HEK293 (cell line): Measurements from ENCODE around the gene NUAK1.
A peak's percentile ranks its signal among the peaks of the same experiment; 100 is the strongest.

Source experiments
- CTCF ChIA-PET: fragments of 350-600 bp; formaldehyde crosslinking; extraction: SDS; loops from one replicate; lab custom pipeline; 2021; ENCODE audit warnings: antibody characterized with exemption; lab: Yijun Ruan, JAX
- POLR2A ChIA-PET: fragments of 300-600 bp; formaldehyde crosslinking; extraction: SDS; loops from one replicate; lab custom pipeline; 2020; ENCODE audit warnings: antibody characterized with exemption, inconsistent platforms; lab: Yijun Ruan, JAX
- H3K27ac ChIP-seq: fragments of 200-500 bp; sonication (Bioruptor generic); 2 replicates; pipeline ENCODE4 v1.5.1; 2014; ENCODE audit warnings: low read depth, low read length, control low read depth, inconsistent platforms; ENCODE audit errors: extremely low read depth
- H3K36me3 ChIP-seq, 2 experiments: fragments of 200-500 bp in 1 of 2; sonication (Bioruptor generic) in 1 of 2; 1 replicate in 1 of 2; 2 replicates in 1 of 2; pipeline ENCODE4 v1.5.1; 2014 to 2017; ENCODE audit warnings: inconsistent platforms in 2 of 2, low read length in 2 of 2; ENCODE audit not compliant: control insufficient read depth in 2 of 2, insufficient read depth in 1 of 2
- H3K4me1 ChIP-seq: fragments of 200-500 bp; sonication (Bioruptor generic); 2 replicates; pipeline ENCODE4 v1.5.1; 2014; ENCODE audit warnings: mild to moderate bottlenecking, low read length, inconsistent platforms; ENCODE audit not compliant: control insufficient read depth, insufficient read depth
- H3K4me3 ChIP-seq: 2 replicates; pipeline ENCODE4 v1.5.1; 2011; ENCODE audit warnings: low read depth, mild to moderate bottlenecking, control low read depth, low read length, moderate library complexity
- H3K9me3 ChIP-seq: fragments of 200-500 bp; sonication (Bioruptor generic); 2 replicates; pipeline ENCODE4 v1.5.1; 2014; ENCODE audit warnings: low read depth, low read length, inconsistent platforms; ENCODE audit not compliant: control insufficient read depth, insufficient read depth
- BCL6B ChIP-seq: fragments of 450-650 bp; formaldehyde crosslinking; IDR thresholded peaks from 2 replicates; pipeline ENCODE4 v1.5.1; 2017; ENCODE audit warnings: missing biosample characterization, missing genetic modification characterization
- EGR2 ChIP-seq: fragments of 450-650 bp; formaldehyde crosslinking; IDR thresholded peaks from 2 replicates; pipeline ENCODE4 v1.5.1; 2016; ENCODE audit warnings: low read depth, missing biosample characterization, missing genetic modification characterization
- FEZF1 ChIP-seq: fragments of 450-650 bp; formaldehyde crosslinking; IDR thresholded peaks from 2 replicates; pipeline ENCODE4 v1.5.1; 2016; ENCODE audit warnings: missing biosample characterization, missing genetic modification characterization
- GFI1B ChIP-seq: fragments of 450-650 bp; formaldehyde crosslinking; IDR thresholded peaks from 2 replicates; pipeline ENCODE4 v1.5.1; 2016; ENCODE audit warnings: missing biosample characterization, missing genetic modification characterization
- GLIS2 ChIP-seq: fragments of 450-650 bp; formaldehyde crosslinking; IDR thresholded peaks from 2 replicates; pipeline ENCODE4 v1.5.1; 2016; ENCODE audit warnings: missing biosample characterization, missing genetic modification characterization
- HOXA7 ChIP-seq: sonication (generic); formaldehyde crosslinking; IDR thresholded peaks from 2 replicates; pipeline ENCODE4 v1.8.1; 2022; ENCODE audit warnings: missing genetic modification reagents, borderline replicate concordance
- IKZF3 ChIP-seq: fragments of 450-650 bp; IDR thresholded peaks from 2 replicates; pipeline ENCODE4 v1.5.0; 2018; ENCODE audit warnings: missing biosample characterization, mild to moderate bottlenecking, missing genetic modification characterization, moderate library complexity
- KLF10 ChIP-seq: fragments of 450-650 bp; IDR thresholded peaks from 2 replicates; pipeline ENCODE4 v1.5.1; 2018; ENCODE audit warnings: missing biosample characterization, mild to moderate bottlenecking, missing genetic modification characterization
- KLF16 ChIP-seq: fragments of 450-650 bp; formaldehyde crosslinking; IDR thresholded peaks from 2 replicates; pipeline ENCODE4 v1.5.1; 2017; ENCODE audit warnings: missing biosample characterization, missing genetic modification characterization
- OSR2 ChIP-seq: fragments of 450-650 bp; formaldehyde crosslinking; IDR thresholded peaks from 2 replicates; pipeline ENCODE4 v1.5.1; 2016; ENCODE audit warnings: missing biosample characterization, missing genetic modification characterization
- PRDM6 ChIP-seq: fragments of 450-650 bp; formaldehyde crosslinking; IDR thresholded peaks from 2 replicates; pipeline ENCODE4 v1.5.1; 2017; ENCODE audit warnings: missing biosample characterization, missing genetic modification characterization
- REST ChIP-seq: fragments of 450-650 bp; formaldehyde crosslinking; IDR thresholded peaks from 2 replicates; pipeline ENCODE4 v1.5.1; 2016; ENCODE audit warnings: missing biosample characterization, missing genetic modification characterization
- SETDB1 ChIP-seq: IDR thresholded peaks from one replicate; pipeline ENCODE4 v1.6.1; 2017; ENCODE audit warnings: mild to moderate bottlenecking, low read length, moderate library complexity, mixed read lengths; ENCODE audit not compliant: insufficient read length
- SP2 ChIP-seq: fragments of 450-650 bp; formaldehyde crosslinking; IDR thresholded peaks from 2 replicates; pipeline ENCODE4 v1.5.1; 2016; ENCODE audit warnings: missing biosample characterization, missing genetic modification characterization
- TCF7L2 ChIP-seq: IDR thresholded peaks from 2 replicates; pipeline ENCODE4 v1.6.1; 2011; ENCODE audit warnings: low read depth, mild to moderate bottlenecking, inconsistent platforms, low read length, moderate library complexity, borderline replicate concordance
- YY1 ChIP-seq: fragments of 450-650 bp; formaldehyde crosslinking; IDR thresholded peaks from 2 replicates; pipeline ENCODE4 v1.5.1; 2018; ENCODE audit warnings: missing biosample characterization, missing genetic modification characterization
- YY2 ChIP-seq: fragments of 450-650 bp; formaldehyde crosslinking; IDR thresholded peaks from 2 replicates; pipeline ENCODE4 v1.5.1; 2016; ENCODE audit warnings: missing biosample characterization, missing genetic modification characterization
- ZBTB8A ChIP-seq: fragments of 450-650 bp; formaldehyde crosslinking; IDR thresholded peaks from 2 replicates; pipeline ENCODE4 v1.5.1; 2016; ENCODE audit warnings: missing biosample characterization, missing genetic modification characterization
- ZIC2 ChIP-seq: fragments of 450-650 bp; formaldehyde crosslinking; IDR thresholded peaks from 2 replicates; pipeline ENCODE4 v1.5.1; 2016; ENCODE audit warnings: missing biosample characterization, missing genetic modification characterization
- ZNF140 ChIP-seq: fragments of 450-650 bp; formaldehyde crosslinking; IDR thresholded peaks from 2 replicates; pipeline ENCODE4 v1.5.1; 2016; ENCODE audit warnings: missing biosample characterization, missing genetic modification characterization
- ZNF174 ChIP-seq: fragments of 450-650 bp; formaldehyde crosslinking; IDR thresholded peaks from 2 replicates; pipeline ENCODE4 v1.5.0; 2017; ENCODE audit warnings: missing biosample characterization, mild to moderate bottlenecking, missing genetic modification characterization
- ZNF214 ChIP-seq: fragments of 450-650 bp; formaldehyde crosslinking; IDR thresholded peaks from 2 replicates; pipeline ENCODE4 v1.5.1; 2017; ENCODE audit warnings: missing biosample characterization, mild to moderate bottlenecking, missing genetic modification characterization, borderline replicate concordance
- ZNF239 ChIP-seq: fragments of 450-650 bp; formaldehyde crosslinking; IDR thresholded peaks from 2 replicates; pipeline ENCODE4 v1.5.1; 2016; ENCODE audit warnings: missing biosample characterization, missing genetic modification characterization
- ZNF311 ChIP-seq: fragments of 450-650 bp; formaldehyde crosslinking; IDR thresholded peaks from 2 replicates; pipeline ENCODE4 v1.5.1; 2017; ENCODE audit warnings: missing biosample characterization, missing genetic modification characterization, borderline replicate concordance
- ZNF513 ChIP-seq: fragments of 450-650 bp; IDR thresholded peaks from 2 replicates; pipeline ENCODE4 v1.5.1; 2018; ENCODE audit warnings: missing biosample characterization, missing genetic modification characterization
- ZNF560 ChIP-seq: fragments of 450-650 bp; formaldehyde crosslinking; IDR thresholded peaks from 2 replicates; pipeline ENCODE4 v1.5.1; 2017; ENCODE audit warnings: missing biosample characterization, missing genetic modification characterization, borderline replicate concordance
- ZNF610 ChIP-seq: fragments of 450-650 bp; formaldehyde crosslinking; IDR thresholded peaks from 2 replicates; pipeline ENCODE4 v1.5.1; 2016; ENCODE audit warnings: missing biosample characterization, missing genetic modification characterization, borderline replicate concordance
- ZNF626 ChIP-seq: fragments of 450-650 bp; sonication (Bioruptor Pico); formaldehyde crosslinking; IDR thresholded peaks from 2 replicates; pipeline ENCODE4 v1.5.1; 2018; ENCODE audit warnings: missing biosample characterization, missing genetic modification characterization, inconsistent platforms
- ZNF660 ChIP-seq: fragments of 450-650 bp; IDR thresholded peaks from 2 replicates; pipeline ENCODE4 v1.5.1; 2018; ENCODE audit warnings: missing biosample characterization, mild to moderate bottlenecking, missing genetic modification characterization

Gene NUAK1

GRCh38 chr12:106090591-106091445 lies 47.9 kb downstream of the NUAK1 start:
- ChIA-PET POLR2A (interaction anchor here (1.1 kb wide), 1 partner anchor 9 kb away, joined by 4 read pairs; no protein-coding TSS in a partner anchor), CTCF (interaction anchor here (1.8 kb wide), 1 partner anchor 45 kb away, joined by 6 read pairs; no protein-coding TSS in a partner anchor)
- H3K27ac ChIP-seq, result no peak overlapping the region

GRCh38 chr12:106089935-106090334 lies 48.8 kb downstream of the NUAK1 start:
- Histone ChIP-seq H3K27ac (no peak overlapping the region), H3K4me1 (peaks cover 9% of the 10 kb centered on the region), H3K9me3 (no peaks in the 10 kb centered on the region), H3K36me3 (no peaks in the 10 kb centered on the region), H3K4me3 (no peak overlapping the region)
- ChIA-PET CTCF (interaction anchor here (1.8 kb wide), 1 partner anchor 46 kb away, joined by 6 read pairs; no protein-coding TSS in a partner anchor), POLR2A (no interaction called here)
- TF ChIP-seq YY1 (tag by site-specific recombination) (no peak), SP2 (tag by site-specific recombination) (no peak), SETDB1 (no peak), YY2 (tag by site-specific recombination) (no peak), KLF10 (tag by site-specific recombination) (no peak), ZNF140 (tag by site-specific recombination) (no peak), IKZF3 (tag by site-specific recombination) (no peak), ZNF560 (tag by site-specific recombination) (no peak), TCF7L2 (no peak), ZNF239 (no peak), GLIS2 (tag by site-specific recombination) (no peak), ZBTB8A (no peak), REST (no peak), ZIC2 (tag by site-specific recombination) (no peak), ZNF660 (tag by site-specific recombination) (no peak), ZNF174 (tag by site-specific recombination) (no peak), BCL6B (tag by site-specific recombination) (no peak), ZNF610 (no peak), ZNF311 (tag by site-specific recombination) (no peak), ZNF513 (tag by site-specific recombination) (no peak)

More at GRCh38 chr12:106090591-106091445, 47.9 kb downstream of the NUAK1 start:
- Histone ChIP-seq H3K9me3 (no peaks in the 10 kb centered on the region), H3K36me3 (no peaks in the 10 kb centered on the region), H3K4me1 (peaks cover 2% of the 10 kb centered on the region; the same call in 1 of the 2 replicates), H3K4me3 (no peak overlapping the region)
- no peak for TF ChIP-seq ZNF214
- TF ChIP-seq ZNF626 (tag by site-specific recombination), result no peak
- no peak for TF ChIP-seq HOXA7
- TF ChIP-seq ZIC2 (tag by site-specific recombination), result peak; percentile 75
- no peak for TF ChIP-seq ZNF560 (tag by site-specific recombination)
- no peak for TF ChIP-seq KLF10 (tag by site-specific recombination)
- TF ChIP-seq OSR2 (tag by site-specific recombination), result 0 out of 2 replicates have a peak, but pooled peaks have one; percentile 16
- TF ChIP-seq FEZF1, result peak; percentile 59
- TF ChIP-seq KLF16 (tag by site-specific recombination), result no peak
- TF ChIP-seq EGR2 (tag by site-specific recombination), result no peak
- no peak for TF ChIP-seq GFI1B (tag by site-specific recombination)
- peak; percentile 39; the same call in 1 of the 2 replicates for TF ChIP-seq PRDM6 (tag by site-specific recombination)
